ENCODE data around the gene PPM1H. TPM values are rescaled to one million over a fixed set of nuclear protein-coding genes. Genes with fewer than 3 reads are reported as not detected.
"Not testable (repeated sequence)": the region's sequence is repeated elsewhere in the genome, so short reads cannot be mapped to it uniquely, and the experiment has no call there.

PPM1H gene
- total and polyA plus RNA-seq, 2 donors (not counting 1 experiment from before 2014, with no cell fraction given) = 0.01 TPM; not detected in 1

GRCh38 chr12:62668782-62669181 lies 266.2 kb downstream of the PPM1H start:
- DNase-seq (no peak), ATAC-seq (ENCODE audit: low read depth) (no peak)
- ChIA-PET POLR2A (no interaction called here), CTCF (no interaction called here)
- Histone ChIP-seq H3K9ac (ENCODE audit: low read length) (no peak overlapping the region), H4K20me1 (ENCODE audit: control insufficient read depth, insufficient read depth, low read length, poor library complexity, severe bottlenecking) (no peaks in the 10 kb centered on the region), H3K27me3 (replicated peaks in 1 of 4; ENCODE audit: control extremely low read depth in 1 of 4, control insufficient read depth in 3 of 4, insufficient read depth in 4 of 4, low read length in 3 of 4) (no peaks in the 10 kb centered on the region), H3K4me3 (ENCODE audit: control extremely low read depth in 1 of 5, extremely low read depth in 1 of 5, insufficient read depth in 1 of 5, low read depth in 2 of 5, low read length in 4 of 5) (no peak overlapping the region), H3K27ac (ENCODE audit: low read length in 2 of 2) (no peak overlapping the region), H3K9me3 (ENCODE audit: control extremely low read depth in 1 of 3, control insufficient read depth in 2 of 3, insufficient read depth in 1 of 3, low read length in 2 of 3) (no peaks in the 10 kb centered on the region), H3K4me2 (replicated peaks; ENCODE audit: low read depth, low read length, poor library complexity, severe bottlenecking) (no peak overlapping the region), H3K4me1 (ENCODE audit: control insufficient read depth in 2 of 2, insufficient read depth in 2 of 2, low read length in 2 of 2) (no peaks in the 10 kb centered on the region), H3K79me2 (ENCODE audit: control insufficient read depth, insufficient read depth, low read length) (no peaks in the 10 kb centered on the region), H2AFZ (ENCODE audit: insufficient read depth, low read depth, low read length, poor library complexity, severe bottlenecking) (no peak overlapping the region), H3K36me3 (replicated peaks in 1 of 2; ENCODE audit: control extremely low read depth in 1 of 2, control insufficient read depth in 1 of 2, extremely low read depth in 1 of 2, insufficient read depth in 2 of 2, low read length in 1 of 2) (no peaks in the 10 kb centered on the region)
- H3K9me3 Mint-ChIP-seq (ENCODE audit: insufficient read depth) = no peaks in the 10 kb centered on the region
- 100% methylated on average over 2 of the region's 3 CpGs for WGBS (ENCODE audit: insufficient coverage)
- H3K4me3 Mint-ChIP-seq = no peak overlapping the region
- no peaks in the 10 kb centered on the region for H3K4me1 Mint-ChIP-seq
- intact Hi-C loops (cut with micrococcal nuclease) = no loop called here
- H3K27me3 Mint-ChIP-seq = peaks cover 10% of the 10 kb centered on the region
- no peak for TF ChIP-seq CTCF (IDR thresholded peaks at IDR 0.05)
- TF ChIP-seq EZH2 (IDR thresholded peaks at IDR 0.05; ENCODE audit: borderline replicate concordance, insufficient read depth, low read depth, low read length, poor library complexity, severe bottlenecking) = no peak
- H3K27ac Mint-ChIP-seq = no peak overlapping the region

DNA sequence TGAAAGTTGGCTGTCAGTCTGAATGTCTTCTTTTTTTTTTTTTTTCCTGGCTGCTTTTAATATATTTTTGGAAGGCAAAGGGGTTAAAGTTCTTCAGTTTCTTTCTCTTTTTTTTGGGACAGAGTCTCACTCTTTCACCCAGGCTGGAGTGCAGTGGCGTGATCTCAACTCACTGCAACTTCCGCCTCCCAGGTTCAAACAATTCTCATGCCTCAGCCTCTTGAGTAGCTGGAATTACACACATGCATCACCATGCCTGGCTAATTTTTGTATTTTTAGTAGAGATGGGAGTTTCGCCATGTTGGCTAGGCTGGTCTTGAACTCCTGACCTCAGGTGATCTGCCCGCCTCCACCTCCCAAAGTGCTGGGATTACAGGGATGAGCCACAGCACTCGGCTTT lies 270.0 kb downstream of the PPM1H start:
- WGBS (ENCODE audit: insufficient coverage) = 100% methylated on average over 1 of the region's 5 CpGs
- H3K4me3 Mint-ChIP-seq; DNase-seq; H3K9me3 Mint-ChIP-seq (ENCODE audit: insufficient read depth); H3K27me3 Mint-ChIP-seq; H3K4me1 Mint-ChIP-seq; H3K79me2 ChIP-seq (ENCODE audit: control insufficient read depth, insufficient read depth, low read length); H3K4me2 ChIP-seq (replicated peaks; ENCODE audit: low read depth, low read length, poor library complexity, severe bottlenecking); H3K9ac ChIP-seq (ENCODE audit: low read length); H3K9me3 ChIP-seq (ENCODE audit: control extremely low read depth in 1 of 3, control insufficient read depth in 2 of 3, insufficient read depth in 1 of 3, low read length in 2 of 3); H2AFZ ChIP-seq (ENCODE audit: insufficient read depth, low read depth, low read length, poor library complexity, severe bottlenecking); ATAC-seq (ENCODE audit: low read depth); H3K4me3 ChIP-seq (ENCODE audit: control extremely low read depth in 1 of 5, extremely low read depth in 1 of 5, insufficient read depth in 1 of 5, low read depth in 2 of 5, low read length in 4 of 5); H4K20me1 ChIP-seq (ENCODE audit: control insufficient read depth, insufficient read depth, low read length, poor library complexity, severe bottlenecking); intact Hi-C loops (cut with micrococcal nuclease); H3K27ac ChIP-seq (ENCODE audit: low read length in 2 of 2); H3K36me3 ChIP-seq (replicated peaks in 1 of 2; ENCODE audit: control extremely low read depth in 1 of 2, control insufficient read depth in 1 of 2, extremely low read depth in 1 of 2, insufficient read depth in 2 of 2, low read length in 1 of 2); H3K27ac Mint-ChIP-seq; POLR2A ChIA-PET; H3K4me1 ChIP-seq (ENCODE audit: control insufficient read depth in 2 of 2, insufficient read depth in 2 of 2, low read length in 2 of 2); H3K27me3 ChIP-seq (replicated peaks in 1 of 4; ENCODE audit: control extremely low read depth in 1 of 4, control insufficient read depth in 3 of 4, insufficient read depth in 4 of 4, low read length in 3 of 4): not testable (repeated sequence)
- CTCF ChIA-PET = interaction anchor here (0.7 kb wide), 1 partner anchor 323 kb away, joined by 3 read pairs; no protein-coding TSS in a partner anchor

All from B cell (primary cell).